K562 (cell line): ENCODE results near the gene VWA7. TPM values are rescaled to one million over a fixed set of nuclear protein-coding genes. Genes with fewer than 3 reads are reported as not detected.

Experiments used
- CCNT2 ChIP-seq: IDR thresholded peaks from 2 replicates; pipeline ENCODE4 v1.6.1; 2011; ENCODE audit warnings: borderline replicate concordance, low read depth, mild to moderate bottlenecking, moderate library complexity, mixed read lengths, low read length; ENCODE audit not compliant: insufficient read length; ENCODE audit errors: extremely low read depth
- CTCFL ChIP-seq: IDR thresholded peaks from 2 replicates; pipeline ENCODE4 v1.6.1; 2011; ENCODE audit warnings: borderline replicate concordance, low read depth, mild to moderate bottlenecking, moderate library complexity, low read length; ENCODE audit not compliant: insufficient read depth, poor library complexity, severe bottlenecking
- E2F3 ChIP-seq: fragments of 250-450 bp; sonication (Bioruptor Pico); IDR thresholded peaks from 2 replicates; pipeline ENCODE4 v1.4.0; 2020; ENCODE audit warnings: mild to moderate bottlenecking
- EGR1 ChIP-seq: fragments of 450-650 bp; conservative IDR thresholded peaks from 2 replicates; pipeline ENCODE4 v1.6.1; 2017; ENCODE audit warnings: mild to moderate bottlenecking
- ELF4 ChIP-seq: fragments of 450-650 bp; formaldehyde crosslinking; IDR thresholded peaks from 2 replicates; pipeline ENCODE4 v1.4.0; 2022; ENCODE audit warnings: missing genetic modification characterization
- HES1 ChIP-seq: fragments of 450-650 bp; IDR thresholded peaks from 2 replicates; pipeline ENCODE4 v1.6.1; 2016; ENCODE audit warnings: low read depth, mild to moderate bottlenecking, moderate library complexity
- MNT ChIP-seq, 2 experiments: fragments of 450-650 bp; conservative IDR thresholded peaks; 2 replicates each; pipeline ENCODE4 v1.6.1; 2017; ENCODE audit warnings: mild to moderate bottlenecking in 2 of 2, moderate library complexity in 2 of 2
- POLR2A ChIP-seq: fragments of 450-650 bp; conservative IDR thresholded peaks from 2 replicates; pipeline ENCODE4 v1.6.1; 2016
- POLR2AphosphoS5 ChIP-seq: IDR thresholded peaks from 2 replicates; pipeline ENCODE4 v1.6.1; 2011; ENCODE audit warnings: mild to moderate bottlenecking, low read depth, low read length, moderate library complexity; ENCODE audit not compliant: control insufficient read depth, insufficient read depth
- POLR2B ChIP-seq: fragments of 450-650 bp; IDR thresholded peaks from 2 replicates; pipeline ENCODE4 v1.6.1; 2018; ENCODE audit warnings: low read depth; ENCODE audit not compliant: partially characterized antibody
- SFPQ ChIP-seq: fragments of 200-400 bp; formaldehyde crosslinking; IDR thresholded peaks from 2 replicates; pipeline ENCODE4 v1.6.1; 2017; ENCODE audit warnings: mild to moderate bottlenecking, low read depth, low read length, moderate library complexity
- SIN3B ChIP-seq: fragments of 450-650 bp; IDR thresholded peaks from 2 replicates; pipeline ENCODE4 v1.6.1; 2017; ENCODE audit warnings: low read depth, mild to moderate bottlenecking, moderate library complexity
- SMARCB1 ChIP-seq: IDR thresholded peaks from 2 replicates; pipeline ENCODE4 v1.6.1; 2011; ENCODE audit warnings: improper control_type of control experiment, low read depth; ENCODE audit not compliant: insufficient read length
- SREBF1 ChIP-seq: fragments of 150-350 bp; IDR thresholded peaks from 2 replicates; pipeline ENCODE4 v1.6.1; 2014; ENCODE audit warnings: antibody characterized with exemption, low read depth, low read length, borderline replicate concordance
- SRSF9 ChIP-seq: fragments of 200-400 bp; formaldehyde crosslinking; IDR thresholded peaks from 2 replicates; pipeline ENCODE4 v1.6.1; 2017; ENCODE audit warnings: low read depth, low read length, borderline replicate concordance
- TEAD2 ChIP-seq: fragments of 450-650 bp; IDR thresholded peaks from 2 replicates; pipeline ENCODE4 v1.6.1; 2016; ENCODE audit warnings: missing genetic modification characterization, control low read depth, missing compliant biosample characterization
- ZNF644 ChIP-seq: fragments of 200-800 bp; sonication (Bioruptor generic); IDR thresholded peaks from 2 replicates; pipeline ENCODE4 v1.6.1; 2016; ENCODE audit warnings: low read depth, missing genetic modification characterization, missing compliant biosample characterization
- polyA plus RNA-seq, 8 experiments: library from polyadenylated mRNA; depleted of rRNA in 4 of 8; stranded (reverse) in 5 of 8; unstranded in 3 of 8; fragments of >200 nt; fragmentation: Nextera tagmentation in 2 of 8; fragmentation: Illumina TruSeq in 1 of 8; extraction: Ambion mirVana in 2 of 8; extraction: Trizol in 1 of 8; gene quantifications; 2 replicates each; pipeline versions ENCODE4 v1.2.1 to v1.2.3, GENCODE V29; 2011 to 2014; ENCODE audit warnings: inconsistent platforms in 1 of 8, missing spikeins in 1 of 8
- total RNA-seq, 7 experiments: library from RNA; depleted of rRNA in 6 of 7; stranded (reverse); fragments of >200 nt in 6 of 7; fragmentation: Illumina TruSeq in 2 of 7; extraction: Trizol in 2 of 7; gene quantifications; 2 replicates each; pipeline versions ENCODE4 v1.2.1 to v1.2.3, GENCODE V29; 2011 to 2021; ENCODE audit warnings: low replicate concordance in 1 of 7
- TF ChIP-seq, protein P1 (sequence below): fragments of 450-650 bp; IDR thresholded peaks from 2 replicates; pipeline ENCODE4 v1.6.1; 2016; ENCODE audit warnings: missing biosample characterization, missing genetic modification characterization

Gene VWA7
- total and polyA plus RNA-seq, 9 of the 15 experiments (the other 6 are each of a cell fraction or from before 2014, with no cell fraction given), result 0.18 to 2.9 (median 0.95) TPM

DNA sequence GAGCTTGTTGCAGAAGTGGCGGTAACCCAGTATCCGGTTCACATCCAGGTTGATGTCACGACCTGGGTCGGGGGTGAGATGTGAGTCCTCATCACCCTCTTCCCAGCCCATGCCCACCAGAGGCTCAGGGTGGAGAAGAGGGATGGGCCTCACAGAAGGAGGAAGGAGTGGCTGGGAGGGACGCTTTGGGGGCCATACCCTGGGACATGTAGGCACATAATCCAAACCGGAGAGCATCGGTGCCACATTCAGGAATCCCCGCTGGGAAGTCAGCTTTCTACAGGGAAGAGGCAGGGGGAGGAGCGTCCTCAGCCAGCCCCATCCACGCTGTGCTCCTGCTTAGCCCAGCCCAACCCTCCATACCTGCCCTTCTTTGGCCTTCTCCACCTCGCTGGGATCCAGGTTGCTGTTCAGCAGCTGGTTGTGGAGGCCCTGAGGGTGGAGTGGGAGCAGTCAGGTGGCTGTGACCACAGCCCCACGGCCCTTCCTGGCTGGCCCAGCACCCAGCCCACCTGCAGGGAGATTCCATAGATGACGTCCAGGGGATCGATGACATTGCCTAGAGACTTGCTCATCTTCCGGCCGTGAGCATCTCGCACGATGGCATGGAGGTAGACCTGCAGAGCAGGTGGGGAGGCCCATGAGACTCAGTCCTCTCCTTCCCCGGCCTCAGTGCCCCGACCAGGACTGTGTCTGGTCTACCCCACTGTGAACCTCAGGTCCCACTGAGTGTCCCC, 3.5 kb upstream of the VWA7 start (continued):
- no peak for TF ChIP-seq MNT (conservative IDR thresholded peaks at IDR 0.05)
- no peak for TF ChIP-seq SIN3B
- no peak for TF ChIP-seq CCNT2
- no peak for TF ChIP-seq EGR1
- TF ChIP-seq ZNF644 (tag), result no peak
- TF ChIP-seq SRSF9, result no peak
- TF ChIP-seq HES1, result no peak
- no peak for TF ChIP-seq SREBF1
- no peak for TF ChIP-seq POLR2AphosphoS5
- TF ChIP-seq, protein P1, sequence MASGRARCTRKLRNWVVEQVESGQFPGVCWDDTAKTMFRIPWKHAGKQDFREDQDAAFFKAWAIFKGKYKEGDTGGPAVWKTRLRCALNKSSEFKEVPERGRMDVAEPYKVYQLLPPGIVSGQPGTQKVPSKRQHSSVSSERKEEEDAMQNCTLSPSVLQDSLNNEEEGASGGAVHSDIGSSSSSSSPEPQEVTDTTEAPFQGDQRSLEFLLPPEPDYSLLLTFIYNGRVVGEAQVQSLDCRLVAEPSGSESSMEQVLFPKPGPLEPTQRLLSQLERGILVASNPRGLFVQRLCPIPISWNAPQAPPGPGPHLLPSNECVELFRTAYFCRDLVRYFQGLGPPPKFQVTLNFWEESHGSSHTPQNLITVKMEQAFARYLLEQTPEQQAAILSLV (tag), result no peak
- TF ChIP-seq POLR2A, result peak; percentile 52; the same call in 1 of the 2 replicates
- no peak for TF ChIP-seq TEAD2 (tag)
- TF ChIP-seq E2F3 (CRISPR knock-in tag), result no peak
- no peak for TF ChIP-seq SFPQ
- TF ChIP-seq ELF4 (CRISPR knock-in tag), result no peak
- TF ChIP-seq CTCFL, result no peak
- TF ChIP-seq SMARCB1, result no peak
- peak; percentile 4 for TF ChIP-seq POLR2B
